NCI-H1105 (cell line): Measurements from ENCODE around the gene CACNG4.

Experiments used
- DNase-seq: peaks from one replicate; lab custom pipeline; 2025; lab: John Stamatoyannopoulos, UW

Gene CACNG4

DNA sequence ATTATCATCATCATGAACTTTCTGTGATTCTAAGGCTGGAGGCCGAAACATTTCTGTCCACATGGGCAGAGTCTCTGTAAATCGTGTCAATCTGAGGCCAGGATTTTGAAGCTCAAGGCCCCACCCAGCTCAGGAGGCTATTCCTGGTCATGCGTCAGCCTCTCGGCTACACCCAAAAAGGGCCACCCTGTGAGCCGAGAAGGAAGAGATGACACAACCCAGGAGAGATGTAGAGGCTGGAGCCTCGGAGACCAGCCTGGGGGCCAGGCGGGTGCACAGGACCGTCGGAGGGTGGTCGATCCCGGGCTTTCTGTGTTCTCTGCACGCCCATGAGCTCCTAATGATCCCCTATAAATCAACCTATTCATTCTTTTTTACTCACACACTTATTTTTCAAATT, 78.8 kb downstream of the CACNG4 start:
- DNase-seq = no peak

DNA sequence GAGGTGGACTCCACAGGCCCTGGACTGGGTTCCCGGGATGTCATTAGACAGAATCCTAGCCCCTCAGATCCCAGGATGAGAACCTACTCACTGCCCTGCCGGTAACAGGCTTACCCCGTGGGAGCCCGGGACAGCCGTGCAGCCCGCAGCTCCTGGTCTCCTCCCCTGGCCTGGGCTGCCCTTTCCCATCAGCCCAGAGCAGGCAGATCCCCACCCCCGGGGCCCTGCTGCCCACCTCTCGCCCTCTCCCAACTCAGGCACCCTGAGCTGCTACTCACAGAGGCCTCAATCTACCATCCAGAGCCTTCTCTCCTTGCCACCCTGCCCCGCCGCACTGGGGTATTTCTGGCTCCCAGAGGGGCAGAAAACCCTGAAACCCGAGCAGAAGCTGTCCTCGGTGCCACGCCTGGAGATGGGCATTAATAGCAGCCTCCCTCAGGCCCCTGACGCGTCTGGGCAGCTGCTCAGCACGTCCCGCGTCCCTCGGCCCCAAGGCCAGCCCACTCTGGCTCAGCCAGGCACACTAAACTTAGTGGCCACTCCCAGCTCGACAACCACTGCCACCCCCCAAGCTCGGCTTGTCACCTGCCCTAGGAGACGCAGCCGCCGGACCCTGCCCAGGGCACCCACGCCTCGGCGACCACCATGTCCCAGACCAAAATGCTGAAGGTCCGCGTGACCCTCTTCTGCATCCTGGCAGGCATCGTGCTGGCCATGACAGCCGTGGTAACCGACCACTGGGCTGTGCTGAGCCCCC, 79.7 kb downstream of the CACNG4 start, which contains the start of gene CACNG1:
Gene CACNG1 (plus strand): TSS at position 539 of the 757 bp plus-strand sequence. CDS start 107 bp downstream, at position 646.
- DNase-seq = no peak

DNA sequence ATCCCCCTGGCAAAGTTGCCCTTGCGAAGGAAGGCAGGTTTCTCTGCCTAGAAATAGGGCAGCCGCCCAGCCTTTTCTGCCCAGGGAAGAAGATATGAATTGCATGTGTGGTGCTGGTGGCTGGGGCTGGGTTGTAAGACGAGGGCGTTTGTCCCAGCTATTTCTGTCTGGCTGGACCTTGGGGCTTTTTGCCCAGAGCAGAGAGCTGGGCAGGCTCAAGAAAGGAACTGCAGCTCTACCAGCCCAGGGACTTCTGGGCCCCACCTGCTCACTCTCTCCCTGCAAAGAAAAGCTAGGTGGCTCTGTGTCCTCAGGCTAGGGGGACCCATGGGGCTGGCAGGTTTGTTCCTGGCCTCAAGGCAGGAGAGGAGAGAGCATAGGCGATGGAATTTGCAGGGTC, 80.4 kb downstream of the CACNG4 start:
- DNase-seq = no peak

DNA sequence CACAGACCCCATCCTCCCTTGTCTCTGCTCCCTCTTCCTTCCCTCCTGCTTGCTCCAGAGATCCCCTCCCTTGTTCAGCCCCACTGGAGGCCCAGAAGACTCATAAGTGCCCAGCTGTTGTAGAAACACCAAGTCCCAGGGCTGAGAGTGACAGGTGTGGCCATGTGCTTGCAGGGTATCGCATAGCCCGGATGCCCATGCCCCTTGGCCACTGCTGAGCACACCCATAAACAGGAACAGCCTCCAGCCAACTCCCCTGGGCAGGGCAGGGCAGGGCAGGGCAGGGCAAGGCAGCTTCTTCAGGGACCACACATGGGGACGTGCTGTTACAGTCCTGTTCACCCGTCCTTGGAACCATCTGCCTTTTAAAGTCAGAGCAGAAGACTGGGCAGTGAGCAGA, 81.9 kb downstream of the CACNG4 start:
- DNase-seq = no peak

DNA sequence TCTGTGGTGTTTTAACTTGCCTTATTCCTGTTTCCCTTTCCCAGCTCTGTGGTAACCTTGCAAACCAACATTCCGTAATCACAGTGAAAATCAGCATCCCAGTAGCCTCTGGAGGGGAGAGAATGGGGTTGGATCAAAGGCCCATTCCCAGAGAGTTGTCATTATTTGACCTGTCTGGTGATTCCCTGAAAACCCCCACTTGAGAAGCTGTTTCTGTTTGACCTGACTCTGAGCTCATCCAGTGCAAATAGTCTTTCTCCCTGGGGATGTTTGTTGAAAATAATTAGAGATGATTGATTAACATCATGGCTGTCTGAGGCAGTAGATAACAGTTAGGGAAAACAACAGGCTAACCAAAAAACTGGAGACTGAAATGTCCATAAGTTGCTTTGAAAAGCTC, 82.9 kb downstream of the CACNG4 start:
- DNase-seq = no peak

DNA sequence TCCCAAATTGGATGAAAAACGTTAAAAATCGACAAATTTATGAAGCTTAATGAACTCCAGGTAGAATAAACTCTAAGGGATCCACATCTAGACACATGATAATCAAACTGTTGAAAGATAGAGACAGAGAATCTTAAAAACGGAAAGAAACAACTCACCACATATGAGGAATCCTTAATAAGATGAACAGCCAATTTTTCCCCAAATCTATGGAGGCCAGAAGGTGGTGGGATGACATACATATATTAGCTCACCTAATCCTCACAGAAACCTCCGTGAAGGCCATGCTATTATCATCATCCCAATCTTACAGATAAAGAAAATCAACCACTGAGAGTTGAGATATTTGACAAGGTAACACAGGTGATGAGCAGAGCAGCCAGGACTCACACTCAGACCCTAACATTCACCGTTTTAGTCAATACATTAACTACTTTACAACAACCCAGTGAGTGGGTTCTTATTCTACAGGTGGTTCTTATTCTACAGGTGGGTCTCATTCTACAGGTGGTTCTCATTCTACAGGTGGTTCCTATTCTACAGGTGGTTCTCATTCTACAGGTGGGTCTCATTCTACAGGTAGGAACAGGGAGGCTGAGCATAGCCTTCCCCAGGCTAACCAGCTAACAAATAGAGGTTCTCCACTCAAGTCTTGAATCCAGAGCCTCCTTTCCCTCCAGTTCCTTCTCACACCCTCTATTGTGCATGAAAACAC, 84.7 kb downstream of the CACNG4 start:
- DNase-seq = no peak

DNA sequence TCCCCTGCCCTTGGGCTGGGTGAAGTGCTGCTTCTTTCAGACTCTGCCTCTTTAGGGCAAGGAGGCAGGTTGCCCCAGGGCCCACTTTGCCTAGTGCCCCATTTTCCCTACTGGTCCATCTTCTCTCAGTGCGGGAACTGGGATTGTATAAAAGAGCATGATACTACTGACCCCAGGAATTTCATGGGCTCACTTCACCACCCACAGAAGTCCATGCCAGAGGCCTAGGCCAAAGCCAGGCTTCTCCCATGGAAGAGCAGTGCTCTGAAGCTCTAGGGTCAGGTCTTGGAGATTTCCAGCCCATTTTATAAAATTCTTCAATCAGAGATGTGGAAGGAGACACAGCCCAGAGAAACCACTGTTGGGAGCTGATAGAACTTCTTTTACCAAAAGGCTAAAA, 85.6 kb downstream of the CACNG4 start:
- DNase-seq = no peak

DNA sequence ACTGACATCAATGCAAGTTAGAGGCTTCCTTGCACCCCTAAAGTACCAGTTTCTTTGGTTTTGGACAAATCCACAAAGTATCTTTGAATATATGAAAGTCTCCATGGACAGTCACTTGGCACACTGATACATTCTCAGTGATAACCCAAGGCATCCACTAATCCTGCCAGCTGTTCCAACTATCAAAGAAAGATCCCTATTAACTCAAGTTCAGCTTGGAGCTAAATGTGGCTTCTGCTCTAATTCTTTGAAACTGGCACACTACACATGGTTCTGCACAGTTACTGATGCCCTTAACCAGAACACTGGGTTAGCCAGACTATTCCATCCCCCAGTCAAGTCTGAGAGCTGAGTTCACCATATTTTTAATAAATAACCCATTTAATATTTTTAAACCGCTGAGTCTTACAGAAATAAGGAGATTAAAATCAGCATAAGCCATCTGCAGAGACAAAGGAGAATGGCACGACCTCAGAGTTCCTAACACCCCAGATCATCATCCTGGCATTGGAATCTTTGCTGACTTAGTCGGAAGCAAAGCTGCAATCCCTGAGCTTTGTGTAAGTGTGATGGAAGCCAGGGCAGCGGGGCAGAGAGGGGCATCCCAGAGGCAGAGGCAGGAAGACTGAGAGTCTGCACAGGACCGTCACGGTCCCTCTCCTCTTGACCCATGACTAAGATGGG, 86.1 kb downstream of the CACNG4 start:
- DNase-seq = no peak

DNA sequence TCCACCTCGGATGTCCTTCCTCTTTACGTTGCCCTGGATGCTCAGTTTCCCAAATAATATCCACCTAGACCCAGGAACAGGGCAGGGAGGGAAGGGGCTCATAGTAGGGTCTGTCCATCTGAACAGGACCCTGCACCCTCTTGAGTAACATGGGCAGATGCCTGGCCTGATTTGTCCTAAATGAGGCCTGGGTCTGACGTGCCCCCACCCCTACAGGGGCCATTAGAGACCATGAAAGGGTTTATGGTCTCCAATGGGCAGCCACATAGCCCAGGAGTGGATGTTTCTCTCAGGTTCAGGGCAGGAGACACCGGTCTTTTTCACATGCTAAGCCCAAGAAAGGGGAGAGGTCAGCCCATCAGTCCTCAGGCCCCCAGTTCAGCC, 86.6 kb downstream of the CACNG4 start:
- no peak for DNase-seq

DNA sequence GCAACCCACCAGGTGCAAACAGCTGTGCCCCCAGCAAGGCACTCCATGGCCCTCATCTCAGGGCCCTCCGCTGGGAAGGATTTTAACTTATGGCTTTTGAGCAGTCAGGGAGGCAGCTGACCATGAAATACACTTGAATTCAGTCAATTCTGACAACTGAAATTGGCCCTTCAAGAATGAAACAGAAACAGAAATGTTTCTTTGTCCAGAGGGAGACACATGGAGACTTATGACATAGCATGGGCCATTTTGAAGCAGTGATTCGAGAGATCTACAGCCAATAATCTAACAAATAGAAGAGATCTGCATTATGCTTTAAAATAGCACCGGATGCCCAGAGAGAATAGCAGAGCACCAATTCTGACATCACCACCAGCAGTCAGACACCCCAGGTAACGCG, 87.3 kb downstream of the CACNG4 start:
- DNase-seq = no peak

DNA sequence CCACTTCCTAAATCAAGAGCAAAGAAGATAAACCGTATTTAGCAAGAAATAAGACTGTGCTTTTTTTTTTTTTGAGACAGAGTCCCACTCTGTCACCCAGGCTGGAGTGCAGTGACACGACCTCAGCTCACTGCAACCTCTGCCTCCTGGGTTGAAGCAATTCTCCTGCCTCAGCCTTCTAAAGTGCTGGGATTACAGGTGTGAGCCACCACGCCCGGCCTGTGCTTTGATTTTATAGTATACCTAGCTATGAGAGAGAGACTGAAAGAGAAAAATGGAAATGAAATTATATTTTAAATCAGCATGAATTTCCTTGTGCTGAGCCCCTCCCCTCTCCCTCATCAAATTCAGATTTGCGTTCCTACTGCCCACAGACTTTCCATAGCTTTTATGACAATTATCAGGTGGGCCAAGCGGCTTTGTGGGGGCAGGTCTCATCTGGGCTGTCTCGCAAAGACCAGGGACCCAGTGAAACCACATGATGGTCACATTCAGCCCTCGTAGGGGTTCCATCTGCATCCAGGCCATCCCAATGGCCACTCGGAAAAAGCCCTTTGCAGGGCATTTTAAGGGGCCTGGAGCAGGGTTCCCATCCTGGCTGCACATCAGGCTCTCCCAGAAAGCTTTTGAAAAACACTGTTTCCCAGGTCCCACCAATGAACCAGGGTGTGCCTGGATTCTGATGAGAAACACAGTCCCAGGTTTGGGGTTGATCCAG, 88.4 kb downstream of the CACNG4 start:
- no peak for DNase-seq

DNA sequence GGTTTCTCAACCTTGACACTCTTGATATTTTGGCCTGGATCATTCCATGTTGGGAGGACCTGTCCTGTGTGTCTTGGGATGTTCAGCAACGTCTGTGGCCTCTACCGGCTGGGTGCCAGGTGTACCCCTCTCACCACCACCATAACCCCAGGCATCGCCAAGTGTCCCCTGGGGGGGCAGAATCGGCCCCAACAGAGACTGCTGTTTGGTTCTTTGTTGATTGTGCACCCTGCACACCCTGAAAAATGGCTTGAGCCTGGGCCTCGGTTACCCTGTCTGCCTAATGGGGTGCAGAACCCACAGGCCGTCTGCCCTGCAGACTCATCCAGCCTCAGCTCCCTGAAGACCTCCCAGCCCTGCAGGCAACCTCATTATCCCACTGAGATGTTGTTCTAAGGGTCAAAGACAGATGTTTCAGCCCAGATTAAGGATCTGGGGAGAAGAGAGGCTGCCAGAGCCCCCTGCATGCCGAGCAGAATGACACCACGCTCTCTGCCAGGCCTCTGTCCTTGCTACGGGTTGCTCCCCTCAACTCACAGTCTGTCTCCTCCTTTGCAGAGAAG, 89.0 kb downstream of the CACNG4 start:
- DNase-seq = no peak

DNA sequence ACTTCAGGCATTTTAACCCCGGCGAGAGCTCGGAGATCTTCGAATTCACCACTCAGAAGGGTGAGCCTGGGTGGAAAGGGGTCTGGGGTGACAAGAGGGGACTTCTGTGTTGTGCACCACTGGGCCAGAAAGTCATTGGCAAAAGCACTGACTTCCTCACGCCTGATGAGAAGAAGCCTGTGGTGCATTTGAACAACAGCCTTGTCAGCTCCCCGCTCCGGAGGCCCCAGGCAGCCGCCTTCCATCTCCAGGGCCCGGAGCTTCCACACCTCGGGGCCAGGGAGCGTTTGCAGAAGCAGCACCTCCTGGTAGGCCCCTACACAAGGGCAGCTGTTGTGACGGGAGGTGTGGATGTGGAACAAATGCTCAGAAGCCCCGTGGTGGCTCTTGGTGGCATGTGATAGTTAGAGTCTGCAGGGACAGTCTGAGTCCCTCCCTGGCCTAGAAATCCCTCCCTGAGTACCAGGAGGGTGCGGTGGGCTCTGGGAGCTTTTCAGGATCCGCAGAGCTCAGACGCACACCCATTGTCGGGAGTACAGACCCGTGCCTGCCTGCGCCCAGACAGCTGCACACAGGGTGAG, 89.6 kb downstream of the CACNG4 start:
- DNase-seq = no peak

DNA sequence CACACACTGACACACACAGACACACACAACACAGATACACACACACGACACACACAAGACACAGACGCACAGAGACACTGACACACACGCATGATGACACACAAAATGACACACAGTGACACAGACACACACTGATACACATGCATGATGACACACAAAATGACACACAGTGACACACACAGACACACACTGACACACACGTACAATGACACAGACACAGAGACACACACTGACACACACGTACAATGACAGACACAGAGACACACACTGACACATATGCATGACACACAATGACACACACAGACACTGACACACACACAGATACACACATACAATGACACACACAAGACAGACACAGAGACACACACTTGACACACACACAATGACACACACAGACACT, 90.1 kb downstream of the CACNG4 start:
- DNase-seq = no peak

DNA sequence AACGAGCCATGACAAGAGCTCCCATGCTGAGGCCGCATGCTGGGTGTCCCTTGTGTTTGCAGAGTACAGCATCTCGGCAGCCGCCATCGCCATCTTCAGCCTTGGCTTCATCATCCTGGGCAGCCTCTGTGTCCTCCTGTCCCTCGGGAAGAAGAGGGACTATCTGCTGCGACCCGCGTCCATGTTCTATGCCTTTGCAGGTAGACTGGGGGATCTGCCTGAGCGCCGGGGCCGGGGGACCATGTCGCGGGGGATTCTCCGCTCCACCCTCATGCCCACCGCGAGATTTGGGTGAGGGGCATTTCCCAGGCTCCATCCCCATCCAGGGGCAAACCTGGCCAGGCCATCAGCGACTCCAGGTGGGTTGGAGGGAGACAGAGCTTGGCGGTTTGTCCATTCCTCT, 90.5 kb downstream of the CACNG4 start:
- no peak for DNase-seq

DNA sequence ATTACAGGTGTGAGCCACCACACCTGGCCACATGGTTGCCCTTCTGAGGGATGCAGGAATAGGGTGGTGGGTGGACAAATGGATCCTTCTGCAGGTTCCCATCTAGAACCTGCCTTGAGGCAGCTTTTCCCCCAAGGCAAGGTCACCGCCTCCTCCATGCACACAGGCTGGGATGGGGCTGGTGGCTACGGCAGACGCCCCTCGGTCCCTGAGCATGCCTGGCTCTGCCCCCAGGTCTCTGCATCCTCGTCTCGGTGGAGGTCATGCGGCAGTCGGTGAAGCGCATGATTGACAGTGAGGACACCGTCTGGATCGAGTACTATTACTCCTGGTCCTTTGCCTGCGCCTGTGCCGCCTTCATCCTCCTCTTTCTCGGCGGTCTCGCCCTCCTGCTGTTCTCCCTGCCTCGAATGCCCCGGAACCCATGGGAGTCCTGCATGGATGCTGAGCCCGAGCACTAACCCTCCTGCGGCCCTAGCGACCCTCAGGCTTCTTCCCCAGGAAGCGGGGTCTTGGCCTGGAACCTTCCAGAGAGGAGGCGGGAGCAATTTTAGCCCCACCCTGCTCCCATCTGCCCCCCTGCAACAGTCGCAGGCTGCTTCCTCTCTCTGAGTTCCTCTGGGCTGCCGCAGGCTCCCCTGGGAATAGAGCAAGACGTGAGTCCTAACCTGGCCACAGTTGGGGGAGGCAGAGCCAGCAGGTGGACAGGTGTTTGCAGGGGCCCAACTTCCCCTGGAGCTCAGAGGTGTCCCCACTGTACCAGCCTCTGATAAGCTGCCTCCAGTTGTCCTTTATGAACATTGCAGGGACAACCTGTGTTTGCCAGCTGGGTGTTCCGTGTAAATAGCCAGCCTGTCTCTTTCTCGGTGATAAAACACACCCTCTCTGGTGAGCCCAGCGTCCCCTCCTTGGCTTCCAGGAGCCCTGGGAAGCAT, 91.6 kb downstream of the CACNG4 start:
- DNase-seq = no peak

DNA sequence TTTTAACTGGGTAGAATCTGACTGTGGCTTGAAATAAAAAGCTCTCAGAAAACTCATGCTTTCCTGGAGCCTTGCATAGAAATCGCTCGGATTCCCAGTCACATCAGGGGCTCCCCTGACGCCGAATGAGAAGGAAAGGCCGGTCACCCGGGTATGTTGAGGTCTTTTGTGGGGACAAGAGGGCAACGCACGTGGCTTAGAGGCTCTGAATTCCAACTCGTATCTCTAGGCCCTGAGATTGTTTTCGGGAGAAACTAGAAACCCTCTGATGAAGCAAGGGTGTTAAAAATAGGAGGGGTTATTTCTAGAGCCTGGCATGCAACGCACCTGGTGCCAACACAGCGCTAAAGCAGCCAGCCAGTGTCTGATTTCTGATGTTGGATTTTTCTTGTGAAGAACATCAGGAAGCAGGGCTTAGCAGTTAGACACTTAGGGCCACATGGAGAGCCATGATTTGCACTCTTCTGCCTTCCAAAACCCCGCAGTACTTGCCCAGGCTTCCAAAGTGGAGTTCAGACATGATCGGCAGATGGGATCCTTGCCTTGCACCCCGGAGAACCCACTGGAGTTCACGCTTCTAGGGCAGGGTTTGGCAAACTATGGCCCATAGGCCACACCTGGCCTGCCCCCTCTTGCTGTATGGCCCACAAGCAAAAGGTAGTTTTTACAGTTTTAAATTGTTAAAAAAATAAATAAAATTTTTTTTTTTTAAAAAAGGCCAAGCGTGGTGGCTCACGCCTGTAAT, 92.4 kb downstream of the CACNG4 start:
- no peak for DNase-seq

DNA sequence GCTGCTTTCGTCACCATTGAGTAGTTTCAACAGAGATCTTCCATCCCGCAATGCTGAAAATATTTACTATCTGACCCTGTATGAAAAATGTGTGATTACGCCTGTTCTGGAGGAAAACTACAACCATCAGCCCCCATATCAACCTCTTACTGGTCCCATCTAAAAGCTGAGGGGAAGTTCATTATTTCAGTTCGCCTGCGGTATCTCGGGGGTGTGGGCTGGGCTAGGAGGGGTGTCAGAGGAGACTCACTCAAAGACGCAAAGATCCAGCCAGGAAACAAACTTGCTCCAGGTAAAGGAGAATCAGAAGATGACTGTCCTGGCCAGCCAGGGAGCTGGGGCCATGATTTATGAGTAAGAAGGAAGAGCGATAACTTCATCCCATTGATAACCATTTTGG, 93.5 kb downstream of the CACNG4 start:
- DNase-seq = no peak

DNA sequence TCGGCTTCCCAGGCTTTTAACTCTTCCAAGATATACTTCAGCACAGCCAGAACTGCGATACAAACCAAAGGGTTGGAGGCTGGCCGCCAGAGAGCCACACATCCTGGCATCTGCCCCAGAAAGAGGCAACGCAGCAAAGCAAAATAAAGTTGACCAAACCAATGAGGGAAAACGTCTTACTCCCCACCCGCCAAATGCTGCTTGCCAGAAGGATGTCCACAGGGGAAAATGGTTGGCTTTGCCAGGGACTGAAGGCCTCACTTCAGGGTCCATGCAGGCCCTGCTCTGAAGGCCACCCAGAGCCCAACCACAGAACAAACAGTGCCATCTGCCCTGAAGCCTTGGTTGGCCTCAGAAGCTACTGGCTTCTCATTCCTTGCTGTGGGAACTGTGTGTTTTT, 94.9 kb downstream of the CACNG4 start:
- no peak for DNase-seq

DNA sequence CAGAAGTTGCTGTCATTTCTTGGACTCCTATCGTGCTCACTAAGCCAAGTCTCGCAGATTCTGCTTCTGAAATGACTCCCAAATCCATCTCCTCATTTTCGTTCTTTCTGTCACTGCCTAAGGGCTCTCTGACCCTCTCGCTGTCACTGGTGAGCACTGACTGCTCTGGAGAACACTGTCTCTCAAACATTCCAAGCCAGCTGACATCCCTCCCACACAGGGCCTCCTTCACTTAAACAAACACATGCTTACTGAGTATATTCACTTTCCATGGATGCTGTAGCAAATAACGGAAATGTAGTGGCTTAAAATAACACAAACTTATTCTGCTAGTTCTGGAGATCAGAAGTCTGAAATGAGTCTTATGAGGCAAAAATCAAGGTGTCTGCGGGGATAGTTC, 98.6 kb downstream of the CACNG4 start:
- DNase-seq = no peak
